DND-41 (cell line): ENCODE measurements around the gene NPSR1.

Experiments used
- EZH2 ChIP-seq: IDR thresholded peaks from 3 replicates; pipeline ENCODE4 v1.6.1; 2012; ENCODE audit warnings: borderline replicate concordance, low read depth, mild to moderate bottlenecking, moderate library complexity, low read length, inconsistent platforms; ENCODE audit not compliant: severe bottlenecking
- TF ChIP-seq, protein P1 (sequence below): IDR thresholded peaks from 2 replicates; pipeline ENCODE4 v1.5.1; 2012; ENCODE audit warnings: borderline replicate concordance, low read length, moderate library complexity, mild to moderate bottlenecking; ENCODE audit not compliant: poor library complexity, severe bottlenecking; ENCODE audit errors: extremely low read depth

DNA sequence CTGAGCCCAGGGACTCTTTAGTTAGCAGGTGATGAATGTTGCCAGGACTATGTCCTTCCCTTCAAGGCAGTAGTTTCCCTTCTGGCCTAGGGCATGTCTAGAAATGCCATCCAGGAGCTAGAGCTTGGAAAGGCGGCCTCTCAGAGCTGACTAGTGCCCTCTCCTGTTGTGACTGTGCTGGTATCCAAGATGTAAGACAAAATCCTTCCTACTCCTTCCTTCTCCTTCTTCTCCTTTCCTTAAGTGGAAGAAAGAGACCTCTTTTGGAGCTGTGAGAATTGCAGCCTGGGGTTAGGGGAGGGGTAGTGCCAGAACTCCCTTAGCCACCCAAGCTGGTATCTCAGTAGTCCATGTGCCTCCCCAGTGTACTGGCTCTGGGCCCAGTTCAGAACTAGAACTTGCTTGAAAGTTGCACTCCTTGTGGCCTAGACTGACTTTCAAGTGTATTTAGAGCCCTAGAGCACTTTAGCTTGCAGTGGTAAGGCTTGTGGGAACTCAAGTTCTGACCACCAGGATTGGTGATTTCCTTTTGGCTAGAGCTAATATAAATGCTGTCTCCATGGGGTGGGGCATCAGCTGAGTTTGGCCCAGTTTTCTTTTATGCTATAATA lies 118.8 kb downstream of the NPSR1 start:
- TF ChIP-seq, protein P1, sequence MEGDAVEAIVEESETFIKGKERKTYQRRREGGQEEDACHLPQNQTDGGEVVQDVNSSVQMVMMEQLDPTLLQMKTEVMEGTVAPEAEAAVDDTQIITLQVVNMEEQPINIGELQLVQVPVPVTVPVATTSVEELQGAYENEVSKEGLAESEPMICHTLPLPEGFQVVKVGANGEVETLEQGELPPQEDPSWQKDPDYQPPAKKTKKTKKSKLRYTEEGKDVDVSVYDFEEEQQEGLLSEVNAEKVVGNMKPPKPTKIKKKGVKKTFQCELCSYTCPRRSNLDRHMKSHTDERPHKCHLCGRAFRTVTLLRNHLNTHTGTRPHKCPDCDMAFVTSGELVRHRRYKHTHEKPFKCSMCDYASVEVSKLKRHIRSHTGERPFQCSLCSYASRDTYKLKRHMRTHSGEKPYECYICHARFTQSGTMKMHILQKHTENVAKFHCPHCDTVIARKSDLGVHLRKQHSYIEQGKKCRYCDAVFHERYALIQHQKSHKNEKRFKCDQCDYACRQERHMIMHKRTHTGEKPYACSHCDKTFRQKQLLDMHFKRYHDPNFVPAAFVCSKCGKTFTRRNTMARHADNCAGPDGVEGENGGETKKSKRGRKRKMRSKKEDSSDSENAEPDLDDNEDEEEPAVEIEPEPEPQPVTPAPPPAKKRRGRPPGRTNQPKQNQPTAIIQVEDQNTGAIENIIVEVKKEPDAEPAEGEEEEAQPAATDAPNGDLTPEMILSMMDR, result no peak
- no peak for TF ChIP-seq EZH2
